Measurements from ENCODE around the gene HOXA7. TPM values are rescaled to one million over a fixed set of nuclear protein-coding genes. Genes with fewer than 3 reads are reported as not detected.

Gene HOXA7
- total RNA-seq, 4 donors from 2014 or later, result 7.0 to 22.9 (median 12.8) TPM

GRCh38 chr7:27203964-27204594 is 47.6 kb upstream of the HOXA7 start:
- in situ Hi-C loops (cut with MboI; ENCODE audit: low pct_ligation_motif_present in 1 of 4, low pct_unique_long_range_greater_than_20kb in 1 of 4, low sequenced_read_pairs in 3 of 4) (loop anchor here (10.0 to 25.0 kb wide), 7 partner anchors 371 to 808 kb away; no protein-coding TSS in a partner anchor), intact Hi-C loops (cut with DNase I; ENCODE audit: low total_unique reads) (loop anchor here (10.0 kb wide), 1 partner anchor 371 kb away; no protein-coding TSS in a partner anchor)
- Histone ChIP-seq H3K36me3 (no peaks in the 10 kb centered on the region), H3K4me3 (peak overlapping the region in 3 of 4 donors; percentile 18 to 73 (median 57)), H3K4me1 (peaks cover 4 to 41% (median 20%) of the 10 kb centered on the region in 4 donors), H3K27me3 (peaks cover 89% of the 10 kb centered on the region), H3K9me3 (no peaks in the 10 kb centered on the region), H3K27ac (peak overlapping the region; percentile 76 to 99 (median 96))
- DNase-seq, result no peak
- WGBS, 2 donors (ENCODE audit: low coverage in 1 of 2), result 17 to 31% methylated on average over 2 to 4 of the region's 4 CpGs
- TF ChIP-seq EP300 (IDR thresholded peaks at IDR 0.05; ENCODE audit: low read depth), result no peak

GRCh38 chr7:27203365-27203953 is 47.0 kb upstream of the HOXA7 start:
- in situ Hi-C loops (cut with MboI; ENCODE audit: low pct_ligation_motif_present in 1 of 4, low pct_unique_long_range_greater_than_20kb in 1 of 4, low sequenced_read_pairs in 3 of 4) (loop anchor here (10.0 to 25.0 kb wide), 7 partner anchors 371 to 809 kb away; no protein-coding TSS in a partner anchor), intact Hi-C loops (cut with DNase I; ENCODE audit: low total_unique reads) (loop anchor here (10.0 kb wide), 1 partner anchor 371 kb away; no protein-coding TSS in a partner anchor)
- Histone ChIP-seq H3K27me3 (peaks cover 90% of the 10 kb centered on the region), H3K4me3 (peak overlapping the region in 3 of 4 donors; percentile 18 to 73 (median 57)), H3K4me1 (peaks cover 4 to 41% (median 17%) of the 10 kb centered on the region in 4 donors), H3K9me3 (no peaks in the 10 kb centered on the region), H3K27ac (peak overlapping the region; percentile 76 to 99 (median 96)), H3K36me3 (no peaks in the 10 kb centered on the region)
- TF ChIP-seq EP300 (IDR thresholded peaks at IDR 0.05; ENCODE audit: low read depth) (no peak), POLR2AphosphoS5 (IDR thresholded peaks at IDR 0.05) (no peak), POLR2A (IDR thresholded peaks at IDR 0.05) (peak; percentile 20), CTCF (IDR thresholded peaks at IDR 0.05) (no peak)
- 0 to 34% methylated on average over 1 to 10 of the region's 10 CpGs for WGBS, 2 donors (ENCODE audit: low coverage in 1 of 2)
- no peak for DNase-seq

- in situ Hi-C loops (cut with MboI; ENCODE audit: low pct_ligation_motif_present in 1 of 4, low pct_unique_long_range_greater_than_20kb in 1 of 4, low sequenced_read_pairs in 3 of 4) (loop anchor here (10.0 to 25.0 kb wide), 7 partner anchors 372 to 810 kb away; no protein-coding TSS in a partner anchor), intact Hi-C loops (cut with DNase I; ENCODE audit: low total_unique reads) (loop anchor here (10.0 kb wide), 1 partner anchor 372 kb away; no protein-coding TSS in a partner anchor)
- Histone ChIP-seq H3K27ac (peak overlapping the region; percentile 76 to 99 (median 96)), H3K9me3 (no peaks in the 10 kb centered on the region), H3K4me1 (peaks cover 4 to 38% (median 16%) of the 10 kb centered on the region in 4 donors), H3K36me3 (no peaks in the 10 kb centered on the region), H3K4me3 (peak overlapping the region in 3 of 4 donors; percentile 18 to 73 (median 57)), H3K27me3 (peaks cover 91% of the 10 kb centered on the region)
- WGBS, 2 donors (ENCODE audit: low coverage in 1 of 2), result 23 to 25% methylated on average over 2 to 3 of the region's 3 CpGs
- TF ChIP-seq CTCF (IDR thresholded peaks at IDR 0.05) (no peak), POLR2A (IDR thresholded peaks at IDR 0.05) (no peak), POLR2AphosphoS5 (IDR thresholded peaks at IDR 0.05) (no peak), EP300 (IDR thresholded peaks at IDR 0.05; ENCODE audit: low read depth) (no peak)
- DNase-seq, result no peak
Measured at GRCh38 chr7:27202862-27203134, 46.3 kb upstream of the HOXA7 start.

- no peaks in the 10 kb centered on the region for H3K36me3 ChIP-seq
- H3K4me3 ChIP-seq, result peak overlapping the region in 3 of 4 donors; percentile 57 to 73 (median 59)
- H3K9me3 ChIP-seq, result no peaks in the 10 kb centered on the region
- intact Hi-C loops (cut with DNase I; ENCODE audit: low total_unique reads), result loop anchor here (10.0 kb wide), 1 partner anchor 373 kb away; no protein-coding TSS in a partner anchor
- H3K4me1 ChIP-seq, result peaks cover 4 to 33% (median 14%) of the 10 kb centered on the region in 4 donors
- H3K27me3 ChIP-seq, result peaks cover 91% of the 10 kb centered on the region
- in situ Hi-C loops (cut with MboI; ENCODE audit: low pct_ligation_motif_present in 1 of 4, low pct_unique_long_range_greater_than_20kb in 1 of 4, low sequenced_read_pairs in 3 of 4), result loop anchor here (10.0 to 25.0 kb wide), 7 partner anchors 373 to 810 kb away; no protein-coding TSS in a partner anchor
- DNase-seq, result no peak
- 32 to 65% methylated on average over 4 to 30 of the region's 30 CpGs for WGBS, 2 donors (ENCODE audit: low coverage in 1 of 2)
- H3K27ac ChIP-seq, result peak overlapping the region; percentile 76 to 99 (median 96)
- TF ChIP-seq EP300 (IDR thresholded peaks at IDR 0.05; ENCODE audit: low read depth), result no peak
- TF ChIP-seq POLR2A (IDR thresholded peaks at IDR 0.05), result no peak
Measured at GRCh38 chr7:27202018-27202861, 45.8 kb upstream of the HOXA7 start.
